IMR-90 (cell line): Measurements from ENCODE around the gene CHRNA10. TPM values are rescaled to one million over a fixed set of nuclear protein-coding genes. Genes with fewer than 3 reads are reported as not detected.

ENCODE experiments used
- ATAC-seq: fragments of 200-7000 bp; cut with Tn5 transposase; 2 replicates; pipeline ENCODE4 v1.9.1; 2020; ENCODE audit warnings: low read depth, mild to moderate bottlenecking, moderate library complexity
- BruUV-seq: library from RNA; stranded (reverse); fragments of 400-500 nt; replicated peaks from 2 replicates; lab custom pipeline; 2021; lab: Mats Ljungman, UMichigan
- CTCF ChIA-PET: fragments of 300-600 bp; formaldehyde crosslinking; extraction: SDS; loops from one replicate; lab custom pipeline; 2021; ENCODE audit warnings: antibody characterized with exemption; lab: Yijun Ruan, JAX
- POLR2A ChIA-PET: fragments of 300-600 bp; sonication (Branson Sonifier 250); formaldehyde crosslinking; loops from one replicate; lab custom pipeline; 2022; ENCODE audit warnings: antibody characterized with exemption; ENCODE audit not compliant: unreplicated experiment; lab: Charles Lee
- DNase-seq: peaks from one replicate; pipeline ENCODE4 v3.0.0; 2013
- H2AFZ ChIP-seq: replicated peaks from 2 replicates; pipeline ENCODE3; 2013; ENCODE audit warnings: low read length, mild to moderate bottlenecking; ENCODE audit not compliant: poor library complexity
- H2AK5ac ChIP-seq: 2 replicates; pipeline ENCODE4 v1.6.1; 2013; ENCODE audit warnings: low read depth, low read length, inconsistent platforms
- H2AK9ac ChIP-seq: replicated peaks from 2 replicates; pipeline ENCODE3; 2013; ENCODE audit warnings: mild to moderate bottlenecking, low read depth, low read length, moderate library complexity; ENCODE audit not compliant: poor library complexity
- H2BK120ac ChIP-seq: 2 replicates; pipeline ENCODE4 v1.6.1; 2013; ENCODE audit warnings: low read depth, low read length, inconsistent platforms
- H2BK15ac ChIP-seq: 3 replicates; pipeline ENCODE4 v1.6.1; 2013; ENCODE audit warnings: low read depth, low read length, inconsistent platforms
- H2BK20ac ChIP-seq: 2 replicates; pipeline ENCODE4 v1.6.1; 2013; ENCODE audit warnings: low read depth, mild to moderate bottlenecking, inconsistent platforms, low read length, moderate library complexity
- H2BK5ac ChIP-seq: 2 replicates; pipeline ENCODE4 v1.6.1; 2013; ENCODE audit warnings: mild to moderate bottlenecking, low read depth, low read length, inconsistent platforms; ENCODE audit not compliant: poor library complexity, severe bottlenecking
- H3K14ac ChIP-seq: replicated peaks from 2 replicates; pipeline ENCODE4 v1.6.1; 2013; ENCODE audit warnings: low read depth, low read length, inconsistent platforms
- H3K18ac ChIP-seq: 2 replicates; pipeline ENCODE4 v1.6.1; 2013; ENCODE audit warnings: low read depth, low read length, control low read depth
- H3K23ac ChIP-seq: 2 replicates; pipeline ENCODE4 v1.6.1; 2013; ENCODE audit warnings: low read depth, low read length, inconsistent platforms
- H3K27ac ChIP-seq: 2 replicates; pipeline ENCODE4 v1.5.1; 2013; ENCODE audit warnings: mild to moderate bottlenecking, control low read depth, low read length; ENCODE audit not compliant: insufficient read depth
- H3K27me3 ChIP-seq: 2 replicates; pipeline ENCODE4 v1.6.1; 2013; ENCODE audit warnings: low read length; ENCODE audit not compliant: control insufficient read depth, insufficient read depth
- H3K36me3 ChIP-seq: 2 replicates; pipeline ENCODE4 v1.6.1; 2013; ENCODE audit warnings: low read length, mixed read lengths; ENCODE audit not compliant: control insufficient read depth, insufficient read depth
- H3K4ac ChIP-seq: 2 replicates; pipeline ENCODE4 v1.6.1; 2013; ENCODE audit warnings: low read depth, low read length, inconsistent platforms
- H3K4me1 ChIP-seq: 2 replicates; pipeline ENCODE4 v1.6.1; 2013; ENCODE audit warnings: low read length, mixed read lengths; ENCODE audit not compliant: control insufficient read depth, insufficient read depth
- H3K4me2 ChIP-seq: 2 replicates; pipeline ENCODE4 v1.6.1; 2013; ENCODE audit warnings: low read depth, mild to moderate bottlenecking, control low read depth, low read length, moderate library complexity
- H3K4me3 ChIP-seq: 2 replicates; pipeline ENCODE4 v1.5.1; 2013; ENCODE audit warnings: low read depth, mild to moderate bottlenecking, control low read depth, low read length, moderate library complexity; ENCODE audit not compliant: insufficient read depth
- H3K56ac ChIP-seq: 2 replicates; pipeline ENCODE4 v1.6.1; 2013; ENCODE audit warnings: low read length, inconsistent platforms; ENCODE audit not compliant: insufficient read depth; ENCODE audit errors: extremely low read depth
- H3K79me1 ChIP-seq, 2 experiments: 2 replicates each; pipeline ENCODE4 v1.6.1; 2013; ENCODE audit warnings: low read length in 2 of 2, inconsistent platforms in 1 of 2, low read depth in 1 of 2
- H3K9ac ChIP-seq: 2 replicates; pipeline ENCODE4 v1.6.1; 2013; ENCODE audit warnings: low read depth, low read length, control low read depth
- H3K9me1 ChIP-seq: 2 replicates; pipeline ENCODE4 v1.6.1; 2013; ENCODE audit warnings: low read length, inconsistent platforms; ENCODE audit not compliant: insufficient read depth
- H3K9me3 ChIP-seq: 2 replicates; pipeline ENCODE4 v1.6.1; 2013; ENCODE audit warnings: low read length; ENCODE audit not compliant: control insufficient read depth, insufficient read depth
- H4K20me1 ChIP-seq: 2 replicates; pipeline ENCODE4 v1.6.1; 2013; ENCODE audit warnings: low read length, inconsistent platforms; ENCODE audit not compliant: insufficient read depth
- H4K5ac ChIP-seq: 2 replicates; pipeline ENCODE4 v1.6.1; 2013; ENCODE audit warnings: mild to moderate bottlenecking, low read depth, low read length, control low read depth
- H4K8ac ChIP-seq, 2 experiments: 2 replicates each; pipeline ENCODE4 v1.6.1; 2013; ENCODE audit warnings: low read depth in 2 of 2, low read length in 2 of 2, control low read depth in 1 of 2, inconsistent platforms in 1 of 2
- H4K91ac ChIP-seq: 2 replicates; pipeline ENCODE4 v1.6.1; 2013; ENCODE audit warnings: low read depth, low read length, inconsistent platforms; ENCODE audit not compliant: insufficient read depth
- BHLHE40 ChIP-seq: fragments of 150-350 bp; IDR thresholded peaks from 2 replicates; pipeline ENCODE4 v1.6.1; 2016; ENCODE audit warnings: mild to moderate bottlenecking, low read depth, low read length
- CEBPB ChIP-seq: IDR thresholded peaks from 2 replicates; pipeline ENCODE4 v1.6.1; 2012; ENCODE audit warnings: low read depth, low read length, improper control_type of control experiment
- CHD1 ChIP-seq: IDR thresholded peaks from 2 replicates; pipeline ENCODE4 v1.6.1; 2012; ENCODE audit warnings: low read depth, low read length, improper control_type of control experiment
- FOS ChIP-seq: fragments of 150-350 bp; IDR thresholded peaks from 2 replicates; pipeline ENCODE4 v1.6.1; 2016; ENCODE audit warnings: low read depth, low read length
- MAFK ChIP-seq: IDR thresholded peaks from 2 replicates; pipeline ENCODE4 v1.6.1; 2012; ENCODE audit warnings: low read depth, low read length, improper control_type of control experiment
- MAZ ChIP-seq: IDR thresholded peaks from 2 replicates; pipeline ENCODE4 v1.6.1; 2012; ENCODE audit warnings: low read depth, mild to moderate bottlenecking, low read length, improper control_type of control experiment, moderate library complexity, borderline replicate concordance
- MXI1 ChIP-seq: IDR thresholded peaks from 2 replicates; pipeline ENCODE4 v1.6.1; 2012; ENCODE audit warnings: low read depth, mild to moderate bottlenecking, low read length, moderate library complexity, borderline replicate concordance
- NFE2L2 ChIP-seq: fragments of 150-350 bp; IDR thresholded peaks from 2 replicates; pipeline ENCODE4 v1.6.1; 2016; ENCODE audit warnings: low read depth, mild to moderate bottlenecking, low read length
- POLR2A ChIP-seq: IDR thresholded peaks from 2 replicates; pipeline ENCODE4 v1.6.1; 2012; ENCODE audit warnings: mild to moderate bottlenecking, low read depth, low read length
- RAD21 ChIP-seq: IDR thresholded peaks from 2 replicates; pipeline ENCODE4 v1.6.1; 2012; ENCODE audit warnings: low read length, improper control_type of control experiment
- RCOR1 ChIP-seq: IDR thresholded peaks from 2 replicates; pipeline ENCODE4 v1.6.1; 2012; ENCODE audit warnings: mild to moderate bottlenecking, low read length, improper control_type of control experiment; ENCODE audit not compliant: insufficient replicate concordance
- RFX5 ChIP-seq: IDR thresholded peaks from 2 replicates; pipeline ENCODE4 v1.8.0; 2012; ENCODE audit warnings: low read depth, mild to moderate bottlenecking, low read length, moderate library complexity
- SMC3 ChIP-seq: fragments of 150-350 bp; IDR thresholded peaks from 2 replicates; pipeline ENCODE4 v1.6.1; 2016; ENCODE audit warnings: low read depth, mild to moderate bottlenecking, antibody characterized with exemption, low read length, moderate library complexity
- WGBS, 2 experiments: methylation state at CpG; one replicate each; pipeline versions ENCODE4 v1.1.5 to v1.1.7; 2013; ENCODE audit warnings: missing lambda C conversion rate in 2 of 2; ENCODE audit not compliant: insufficient read length in 1 of 2; ENCODE audit errors: extremely low coverage in 2 of 2; 5-methylcytosine and 5-hydroxymethylcytosine counted together
- dilution Hi-C: fragments of 300-500 bp; cut with HindIII; formaldehyde crosslinking; loops from one replicate; pipeline ENCODE4 v1.14.3; 2018; ENCODE audit warnings: low sequenced_read_pairs; ENCODE audit not compliant: unreplicated experiment
- in situ Hi-C: fragments of 300-500 bp; cut with MboI; formaldehyde crosslinking; loops from 3 replicates; pipeline ENCODE4 v1.14.3; 2019; ENCODE audit warnings: low sequenced_read_pairs, inconsistent platforms, mixed read lengths
- intact Hi-C: fragments of 100-400 bp; cut with micrococcal nuclease; formaldehyde crosslinking; loops from 2 replicates; pipeline ENCODE4 v1.10.0; 2022
- polyA plus RNA-seq, 3 experiments: library from polyadenylated mRNA; depleted of rRNA; stranded (reverse); fragments of >200 nt; gene quantifications; 2 replicates each; pipeline ENCODE4 v1.2.3, GENCODE V29; 2012; ENCODE audit warnings: low replicate concordance in 1 of 3
- total RNA-seq: library from RNA; depleted of rRNA; stranded (reverse); fragments of >200 nt; gene quantifications from 2 replicates; pipeline ENCODE4 v1.2.3, GENCODE V29; 2012
- TF ChIP-seq, protein P1 (sequence below): fragments of 150-350 bp; IDR thresholded peaks from 2 replicates; pipeline ENCODE4 v1.6.1; 2016; ENCODE audit warnings: low read depth, mild to moderate bottlenecking, low read length, moderate library complexity, borderline replicate concordance
- TF ChIP-seq, protein P2 (sequence below): fragments of 150-350 bp; IDR thresholded peaks from 2 replicates; pipeline ENCODE4 v1.6.1; 2017; ENCODE audit warnings: mild to moderate bottlenecking, antibody characterized with exemption, low read length, low read depth
- TF ChIP-seq, protein P3 (sequence below): conservative IDR thresholded peaks from 2 replicates; pipeline ENCODE4 v1.5.1; 2012; ENCODE audit warnings: mild to moderate bottlenecking, low read depth, low read length, improper control_type of control experiment

CHRNA10 gene
- total and polyA plus RNA-seq, 2 of the 4 experiments (the other 2 are of a cell fraction) = 0.36 to 0.79 TPM

DNA sequence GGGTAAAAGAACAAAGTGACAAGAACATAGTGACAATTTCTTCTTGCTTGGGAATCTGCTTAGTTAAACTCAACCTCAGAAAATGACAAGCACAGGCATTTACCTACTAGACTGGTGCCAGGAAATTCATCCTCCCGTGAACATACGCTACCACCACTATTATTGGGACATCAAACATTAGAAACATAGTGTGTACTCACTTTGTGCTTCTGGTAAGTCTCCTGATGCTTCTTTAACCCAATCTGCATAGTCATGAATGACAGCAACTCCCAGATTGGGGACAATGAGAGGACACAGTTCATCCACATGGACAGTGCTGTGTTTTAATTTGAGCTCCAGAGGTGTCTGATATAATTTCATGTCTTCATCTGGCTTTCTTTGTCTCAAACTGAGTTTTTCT is 29.2 kb upstream of the CHRNA10 start:
- Histone ChIP-seq H3K4ac (no peak overlapping the region), H2BK20ac (no peak overlapping the region), H3K27ac (no peak overlapping the region), H3K9ac (no peak overlapping the region), H3K9me1 (peaks cover 3% of the 10 kb centered on the region; the same call in 1 of the 2 replicates), H4K5ac (no peak overlapping the region), H2BK15ac (no peak overlapping the region), H2AK5ac (no peak overlapping the region), H3K9me3 (no peaks in the 10 kb centered on the region), H3K27me3 (no peaks in the 10 kb centered on the region), H3K79me1 (peaks cover 20% of the 10 kb centered on the region in 2 experiments), H3K18ac (no peak overlapping the region), H2BK120ac (no peak overlapping the region), H3K36me3 (peaks cover 56% of the 10 kb centered on the region), H3K4me2 (no peak overlapping the region), H4K91ac (no peak overlapping the region), H2AFZ (no peak overlapping the region), H3K56ac (no peak overlapping the region), H3K4me3 (no peak overlapping the region), H4K8ac (no peak overlapping the region), H2AK9ac (no peak overlapping the region), H4K20me1 (peaks cover 5% of the 10 kb centered on the region; the same call in 1 of the 2 replicates), H2BK5ac (no peak overlapping the region), H3K14ac (no peak overlapping the region), H3K4me1 (peaks cover 6% of the 10 kb centered on the region; the same call in 1 of the 2 replicates), H3K23ac (no peak overlapping the region)
- WGBS, 2 experiments = no CpG with 5 or more reads among the region's 2 CpGs
- TF ChIP-seq, protein P1, sequence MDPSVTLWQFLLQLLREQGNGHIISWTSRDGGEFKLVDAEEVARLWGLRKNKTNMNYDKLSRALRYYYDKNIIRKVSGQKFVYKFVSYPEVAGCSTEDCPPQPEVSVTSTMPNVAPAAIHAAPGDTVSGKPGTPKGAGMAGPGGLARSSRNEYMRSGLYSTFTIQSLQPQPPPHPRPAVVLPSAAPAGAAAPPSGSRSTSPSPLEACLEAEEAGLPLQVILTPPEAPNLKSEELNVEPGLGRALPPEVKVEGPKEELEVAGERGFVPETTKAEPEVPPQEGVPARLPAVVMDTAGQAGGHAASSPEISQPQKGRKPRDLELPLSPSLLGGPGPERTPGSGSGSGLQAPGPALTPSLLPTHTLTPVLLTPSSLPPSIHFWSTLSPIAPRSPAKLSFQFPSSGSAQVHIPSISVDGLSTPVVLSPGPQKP = no peak
- TF ChIP-seq CEBPB (no peak), MAFK (no peak), MXI1 (no peak), RFX5 (no peak), RCOR1 (no peak), BHLHE40 (no peak), NFE2L2 (no peak), MAZ (no peak), RAD21 (no peak), FOS (no peak), POLR2A (no peak), CHD1 (no peak), SMC3 (no peak)
- TF ChIP-seq, protein P2, sequence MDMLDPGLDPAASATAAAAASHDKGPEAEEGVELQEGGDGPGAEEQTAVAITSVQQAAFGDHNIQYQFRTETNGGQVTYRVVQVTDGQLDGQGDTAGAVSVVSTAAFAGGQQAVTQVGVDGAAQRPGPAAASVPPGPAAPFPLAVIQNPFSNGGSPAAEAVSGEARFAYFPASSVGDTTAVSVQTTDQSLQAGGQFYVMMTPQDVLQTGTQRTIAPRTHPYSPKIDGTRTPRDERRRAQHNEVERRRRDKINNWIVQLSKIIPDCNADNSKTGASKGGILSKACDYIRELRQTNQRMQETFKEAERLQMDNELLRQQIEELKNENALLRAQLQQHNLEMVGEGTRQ = no peak
- TF ChIP-seq, protein P3, sequence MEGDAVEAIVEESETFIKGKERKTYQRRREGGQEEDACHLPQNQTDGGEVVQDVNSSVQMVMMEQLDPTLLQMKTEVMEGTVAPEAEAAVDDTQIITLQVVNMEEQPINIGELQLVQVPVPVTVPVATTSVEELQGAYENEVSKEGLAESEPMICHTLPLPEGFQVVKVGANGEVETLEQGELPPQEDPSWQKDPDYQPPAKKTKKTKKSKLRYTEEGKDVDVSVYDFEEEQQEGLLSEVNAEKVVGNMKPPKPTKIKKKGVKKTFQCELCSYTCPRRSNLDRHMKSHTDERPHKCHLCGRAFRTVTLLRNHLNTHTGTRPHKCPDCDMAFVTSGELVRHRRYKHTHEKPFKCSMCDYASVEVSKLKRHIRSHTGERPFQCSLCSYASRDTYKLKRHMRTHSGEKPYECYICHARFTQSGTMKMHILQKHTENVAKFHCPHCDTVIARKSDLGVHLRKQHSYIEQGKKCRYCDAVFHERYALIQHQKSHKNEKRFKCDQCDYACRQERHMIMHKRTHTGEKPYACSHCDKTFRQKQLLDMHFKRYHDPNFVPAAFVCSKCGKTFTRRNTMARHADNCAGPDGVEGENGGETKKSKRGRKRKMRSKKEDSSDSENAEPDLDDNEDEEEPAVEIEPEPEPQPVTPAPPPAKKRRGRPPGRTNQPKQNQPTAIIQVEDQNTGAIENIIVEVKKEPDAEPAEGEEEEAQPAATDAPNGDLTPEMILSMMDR = no peak
- intact Hi-C loops (loop anchor here (10.0 kb wide), 1 partner anchor 374 kb away; no protein-coding TSS in a partner anchor), in situ Hi-C loops (no loop called here), dilution Hi-C loops (no loop called here)
- BruUV-seq = no TSS peak
- POLR2A ChIA-PET = interaction anchor here (0.6 kb wide), 1 partner anchor 26 kb away, joined by 4 read pairs; no protein-coding TSS in a partner anchor
- CTCF ChIA-PET = interaction anchor here (0.6 to 1.5 kb wide), 2 partner anchors 17 to 66 kb away, joined by 3 read pairs; no protein-coding TSS in a partner anchor
- ATAC-seq (no peak), DNase-seq (no peak)
